Activated T-cell treated with anti-CD3 and anti-CD28 coated beads, Interleukin-2, amount 50 U/mL, for 24 hours (primary cell): ENCODE results near the gene C9orf50.

ENCODE experiments used
- DNase-seq: peaks from one replicate; pipeline ENCODE4 v3.0.0-alpha.2; 2020
- H3K27ac Mint-ChIP-seq: 2 replicates; pipeline ENCODE4 v1.8.0; 2020; ENCODE audit warnings: mild to moderate bottlenecking, mixed read lengths
- H3K27me3 Mint-ChIP-seq: 2 replicates; pipeline ENCODE4 v1.8.0; 2020; ENCODE audit warnings: mixed read lengths
- H3K36me3 Mint-ChIP-seq: 2 replicates; pipeline ENCODE4 v1.8.0; 2020; ENCODE audit warnings: low read depth, mixed read lengths
- H3K4me1 Mint-ChIP-seq: 2 replicates; pipeline ENCODE4 v1.8.0; 2020; ENCODE audit warnings: low read depth, mixed read lengths
- H3K4me3 Mint-ChIP-seq: 2 replicates; pipeline ENCODE4 v1.8.0; 2020; ENCODE audit warnings: mild to moderate bottlenecking, moderate library complexity, mixed read lengths
- H3K9me3 Mint-ChIP-seq: 2 replicates; pipeline ENCODE4 v1.8.0; 2020; ENCODE audit warnings: mixed read lengths

C9orf50 gene

DNA sequence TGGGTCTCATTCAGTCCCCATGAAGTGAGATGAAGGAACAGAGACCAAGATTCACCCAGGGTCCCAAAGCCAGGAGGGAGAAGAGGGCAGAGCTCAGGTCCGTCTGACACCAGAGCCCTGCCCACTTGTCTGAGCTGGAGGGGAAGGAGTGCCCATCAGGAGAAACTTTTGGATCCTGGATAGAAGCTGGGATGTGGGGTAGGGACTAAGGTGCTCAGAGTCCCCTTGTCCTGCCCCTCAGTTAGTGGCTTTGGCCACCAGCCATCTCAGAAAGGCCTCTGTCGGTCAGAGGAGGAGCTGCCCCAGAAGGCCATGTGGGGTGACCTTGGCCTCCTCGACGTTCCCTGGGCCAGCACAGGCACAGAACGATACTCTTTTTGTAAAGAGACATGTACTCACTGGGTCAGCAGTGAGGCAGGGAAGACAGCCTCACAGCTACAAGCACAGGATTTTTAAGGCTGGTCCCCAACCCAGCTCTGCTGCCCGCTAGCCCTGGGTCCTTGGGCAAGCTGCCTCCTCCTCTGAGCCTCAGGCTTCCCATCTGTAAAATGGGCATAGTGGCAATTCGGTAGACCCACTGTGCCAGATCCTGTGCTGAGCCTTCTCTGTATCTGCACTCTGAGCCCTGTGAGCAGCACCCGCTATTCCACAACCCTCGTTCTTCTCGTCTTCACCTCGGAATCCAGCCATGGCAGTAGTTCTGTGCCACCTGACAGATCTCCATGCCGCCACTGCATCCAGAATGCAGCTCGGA, 49.4 kb downstream of the C9orf50 start:
- no peak overlapping the region for H3K4me3 Mint-ChIP-seq
- H3K4me1 Mint-ChIP-seq = peaks cover 25% of the 10 kb centered on the region
- peaks cover 7% of the 10 kb centered on the region for H3K9me3 Mint-ChIP-seq
- no peak overlapping the region for H3K27ac Mint-ChIP-seq
- no peaks in the 10 kb centered on the region for H3K36me3 Mint-ChIP-seq
- peaks cover 29% of the 10 kb centered on the region for H3K27me3 Mint-ChIP-seq
- DNase-seq = no peak

DNA sequence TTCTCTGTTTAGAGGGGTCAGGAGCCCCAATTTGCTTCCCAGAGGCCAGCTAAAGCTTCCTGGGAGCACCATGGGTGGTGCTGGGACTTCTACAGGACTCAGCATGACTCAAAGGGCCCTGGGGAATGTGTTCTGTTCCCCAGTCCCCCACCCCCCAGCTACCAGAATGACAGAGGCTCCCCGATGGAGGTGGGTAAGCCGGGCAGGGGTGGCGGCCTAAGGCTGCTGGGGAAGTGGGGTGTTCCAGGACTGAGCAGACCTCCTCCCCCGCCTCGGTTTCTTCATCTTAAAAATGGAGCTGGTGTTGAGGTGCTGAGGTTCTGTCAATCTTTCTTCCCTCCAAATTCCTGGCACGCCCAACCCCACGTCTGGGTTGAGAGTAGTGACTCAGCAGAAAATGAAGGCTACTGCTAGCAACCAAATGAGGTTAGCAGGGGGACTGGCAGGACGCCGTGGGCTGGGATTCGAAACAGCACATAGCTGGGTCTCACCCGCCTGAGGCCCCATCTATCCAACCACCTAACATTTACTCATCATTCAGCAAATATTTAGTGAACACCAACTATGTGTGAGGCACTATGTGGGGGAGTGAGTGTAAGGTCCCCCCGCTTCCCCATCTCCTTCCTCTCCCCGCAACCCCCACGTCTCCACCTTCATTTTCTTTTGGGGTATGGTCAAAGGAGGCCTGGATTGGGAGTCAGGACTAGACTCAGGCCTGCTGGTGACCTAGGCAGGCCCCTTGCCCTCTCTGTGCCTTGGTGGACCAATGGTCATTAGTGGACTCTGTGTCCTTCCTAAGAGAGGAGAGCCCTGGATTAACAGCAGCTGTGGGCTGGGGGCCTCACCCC, 50.2 kb downstream of the C9orf50 start:
- Mint-ChIP-seq H3K27ac (no peak overlapping the region), H3K36me3 (no peaks in the 10 kb centered on the region), H3K9me3 (peaks cover 7% of the 10 kb centered on the region), H3K4me1 (peaks cover 25% of the 10 kb centered on the region), H3K4me3 (no peak overlapping the region), H3K27me3 (peaks cover 29% of the 10 kb centered on the region)
- no peak for DNase-seq

- Mint-ChIP-seq H3K36me3 (no peaks in the 10 kb centered on the region), H3K27me3 (peaks cover 29% of the 10 kb centered on the region), H3K4me1 (peaks cover 25% of the 10 kb centered on the region), H3K27ac (no peak overlapping the region), H3K4me3 (peak overlapping the region; percentile 62), H3K9me3 (peaks cover 7% of the 10 kb centered on the region)
- DNase-seq = no peak
Observed at GRCh38 chr9:129569502-129570449, 51.1 kb downstream of the C9orf50 start.

GRCh38 chr9:129568560-129569501, 52.1 kb downstream of the C9orf50 start:
- H3K36me3 Mint-ChIP-seq = no peaks in the 10 kb centered on the region
- H3K4me1 Mint-ChIP-seq = peaks cover 25% of the 10 kb centered on the region
- no peak for DNase-seq
- H3K9me3 Mint-ChIP-seq = peaks cover 3% of the 10 kb centered on the region
- no peak overlapping the region for H3K27ac Mint-ChIP-seq
- H3K4me3 Mint-ChIP-seq = peak overlapping the region; percentile 62
- peaks cover 29% of the 10 kb centered on the region for H3K27me3 Mint-ChIP-seq

DNA sequence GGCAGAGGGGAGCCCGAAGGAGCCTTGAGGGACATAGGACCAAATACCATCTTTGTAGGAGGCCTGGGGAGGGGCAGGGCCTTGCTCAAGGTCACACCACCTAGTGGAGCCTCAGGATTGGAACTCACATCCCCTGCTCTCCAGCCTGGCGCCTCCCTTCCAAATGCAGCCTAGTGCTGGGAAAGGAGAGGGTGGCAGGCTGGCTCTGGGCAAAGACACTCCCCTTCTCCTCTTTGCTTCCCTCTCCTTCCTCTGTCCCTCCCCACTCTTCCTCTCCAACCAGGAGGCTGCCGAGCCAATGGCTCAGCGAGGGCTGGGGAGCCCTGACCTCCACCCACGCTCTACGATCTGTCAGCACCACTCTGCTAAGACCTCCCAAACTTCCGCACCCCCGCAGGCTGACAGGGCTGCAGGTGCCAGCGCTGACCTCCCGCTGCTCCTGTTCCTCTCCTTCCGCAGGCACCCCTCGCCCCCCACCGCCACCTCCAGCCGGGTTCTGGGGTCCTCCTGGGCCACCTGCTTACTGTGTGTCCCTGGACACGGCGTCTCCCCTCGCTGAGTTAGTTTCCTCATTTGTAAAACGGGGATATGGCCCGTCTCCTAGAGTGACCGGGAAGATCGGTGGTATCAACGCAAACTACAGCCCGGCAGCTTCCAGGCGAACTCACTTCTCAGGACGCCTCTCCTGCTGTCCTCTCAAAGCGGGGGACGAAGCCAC, 52.9 kb downstream of the C9orf50 start:
- Mint-ChIP-seq H3K4me3 (peak overlapping the region; percentile 60), H3K4me1 (peaks cover 25% of the 10 kb centered on the region), H3K27ac (no peak overlapping the region), H3K36me3 (no peaks in the 10 kb centered on the region), H3K9me3 (no peaks in the 10 kb centered on the region), H3K27me3 (peaks cover 29% of the 10 kb centered on the region)
- DNase-seq = no peak

DNA sequence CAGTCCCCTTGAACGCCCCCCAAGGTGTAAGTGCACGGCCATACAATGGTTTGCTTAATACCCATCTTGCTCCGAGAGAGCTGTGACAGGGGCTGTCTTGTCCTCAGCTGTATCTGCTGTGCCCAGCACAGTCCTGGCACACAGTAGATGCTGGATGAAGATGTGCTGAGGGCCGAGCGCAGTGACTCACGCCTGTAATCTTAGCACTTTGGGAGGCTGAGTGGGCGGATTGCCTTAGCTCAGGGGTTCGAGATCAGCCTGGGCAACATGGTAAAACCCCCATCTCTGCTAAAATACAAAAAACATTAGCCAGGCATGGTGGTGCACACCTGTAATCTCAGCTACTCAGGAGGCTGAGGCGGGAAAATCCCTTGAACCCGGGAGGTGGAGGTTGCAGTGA, 53.6 kb downstream of the C9orf50 start:
- Mint-ChIP-seq H3K36me3 (no peaks in the 10 kb centered on the region), H3K9me3 (no peaks in the 10 kb centered on the region)

GRCh38 chr9:129566563-129567266, 54.2 kb downstream of the C9orf50 start:
- Mint-ChIP-seq H3K9me3 (no peaks in the 10 kb centered on the region), H3K4me1 (peaks cover 25% of the 10 kb centered on the region), H3K4me3 (no peak overlapping the region), H3K27ac (no peak overlapping the region), H3K36me3 (no peaks in the 10 kb centered on the region), H3K27me3 (peaks cover 29% of the 10 kb centered on the region)
- DNase-seq = no peak

More for the DNA sequence above, 53.6 kb downstream of the C9orf50 start:
- peaks cover 29% of the 10 kb centered on the region for H3K27me3 Mint-ChIP-seq
- H3K4me3 Mint-ChIP-seq = no peak overlapping the region
- no peak for DNase-seq
- peaks cover 25% of the 10 kb centered on the region for H3K4me1 Mint-ChIP-seq
- no peak overlapping the region for H3K27ac Mint-ChIP-seq

- no peaks in the 10 kb centered on the region for H3K36me3 Mint-ChIP-seq
- H3K27ac Mint-ChIP-seq = no peak overlapping the region
- H3K9me3 Mint-ChIP-seq = no peaks in the 10 kb centered on the region
- H3K27me3 Mint-ChIP-seq = peaks cover 10% of the 10 kb centered on the region
- no peak for DNase-seq
- H3K4me3 Mint-ChIP-seq = no peak overlapping the region
- peaks cover 1% of the 10 kb centered on the region for H3K4me1 Mint-ChIP-seq
Observed at GRCh38 chr9:129562917-129563316, 58.0 kb downstream of the C9orf50 start.

- Mint-ChIP-seq H3K4me3 (no peak overlapping the region), H3K4me1 (no peaks in the 10 kb centered on the region), H3K27ac (no peak overlapping the region), H3K36me3 (no peaks in the 10 kb centered on the region), H3K27me3 (peaks cover 7% of the 10 kb centered on the region), H3K9me3 (no peaks in the 10 kb centered on the region)
- no peak for DNase-seq
Observed at GRCh38 chr9:129562514-129562913, 58.4 kb downstream of the C9orf50 start.
